Measurements from ENCODE around the gene ARHGEF1. TPM values are rescaled to one million over a fixed set of nuclear protein-coding genes. Genes with fewer than 3 reads are reported as not detected.

The ARHGEF1 gene
- 100 to 1,000 TPM in 1 of 2 donors, 10 to 100 TPM in 1; 51.2 to 104 TPM for polyA plus RNA-seq

GRCh38 chr19:41882568-41883462 lies at the start of gene ARHGEF1:
Gene ARHGEF1 (plus strand): TSS chr19:41883184. CDS start chr19:41888083, 4,899 bp downstream.
- H3K27me3 ChIP-seq (ENCODE audit: control insufficient read depth in 1 of 2, insufficient read depth in 2 of 2, low read length in 2 of 2), result no peaks in the 10 kb centered on the region
- peak within 1 kb of the TSS; percentile 90 to 91 for H3K27ac ChIP-seq (ENCODE audit: low read depth in 2 of 2, low read length in 1 of 2)
- H3K9me3 ChIP-seq (ENCODE audit: control insufficient read depth in 2 of 2, insufficient read depth in 1 of 2, low read depth in 1 of 2, low read length in 1 of 2), result no peaks in the 10 kb centered on the region
- H3K4me3 ChIP-seq (ENCODE audit: low read depth in 1 of 2, low read length in 2 of 2), result peak within 1 kb of the TSS; percentile 78 to 88
- H3K4me1 ChIP-seq (ENCODE audit: control insufficient read depth in 2 of 2, insufficient read depth in 2 of 2, low read length in 1 of 2), result peaks cover 0 to 10% of the 10 kb centered on the region in 2 donors
- 1 to 3% methylated on average over 52 to 80 of the region's 80 CpGs for WGBS, 2 donors
- H3K36me3 ChIP-seq (ENCODE audit: control insufficient read depth in 2 of 2, insufficient read depth in 2 of 2, low read length in 1 of 2), result no peaks in the 10 kb centered on the region

GRCh38 chr19:41837981-41838708 lies 44.8 kb upstream of the ARHGEF1 start:
- Histone ChIP-seq H3K27me3 (ENCODE audit: control insufficient read depth in 1 of 2, insufficient read depth in 2 of 2, low read length in 2 of 2) (peaks cover 0 to 5% of the 10 kb centered on the region in 2 donors), H3K27ac (ENCODE audit: low read depth in 2 of 2, low read length in 1 of 2) (no peak overlapping the region), H3K4me3 (ENCODE audit: low read depth in 1 of 2, low read length in 2 of 2) (no peak overlapping the region), H3K9me3 (ENCODE audit: control insufficient read depth in 2 of 2, insufficient read depth in 1 of 2, low read depth in 1 of 2, low read length in 1 of 2) (no peaks in the 10 kb centered on the region), H3K36me3 (ENCODE audit: control insufficient read depth in 2 of 2, insufficient read depth in 2 of 2, low read length in 1 of 2) (no peaks in the 10 kb centered on the region), H3K4me1 (ENCODE audit: control insufficient read depth in 2 of 2, insufficient read depth in 2 of 2, low read length in 1 of 2) (no peaks in the 10 kb centered on the region)
- 57 to 63% methylated on average over 13 of the region's 13 CpGs for WGBS, 2 donors

- Histone ChIP-seq H3K36me3 (ENCODE audit: control insufficient read depth in 2 of 2, insufficient read depth in 2 of 2, low read length in 1 of 2) (no peaks in the 10 kb centered on the region), H3K27ac (ENCODE audit: low read depth in 2 of 2, low read length in 1 of 2) (no peak overlapping the region), H3K27me3 (ENCODE audit: control insufficient read depth in 1 of 2, insufficient read depth in 2 of 2, low read length in 2 of 2) (peaks cover 0 to 5% of the 10 kb centered on the region in 2 donors), H3K4me3 (ENCODE audit: low read depth in 1 of 2, low read length in 2 of 2) (no peak overlapping the region), H3K9me3 (ENCODE audit: control insufficient read depth in 2 of 2, insufficient read depth in 1 of 2, low read depth in 1 of 2, low read length in 1 of 2) (no peaks in the 10 kb centered on the region), H3K4me1 (ENCODE audit: control insufficient read depth in 2 of 2, insufficient read depth in 2 of 2, low read length in 1 of 2) (no peaks in the 10 kb centered on the region)
- WGBS, 2 donors, result 57 to 58% methylated on average over 2 of the region's 2 CpGs
These were observed 43.8 kb upstream of the ARHGEF1 start for GRCh38 chr19:41839211-41839610.

GRCh38 chr19:41843371-41843770 lies 39.6 kb upstream of the ARHGEF1 start:
- Histone ChIP-seq H3K27ac (ENCODE audit: low read depth in 2 of 2, low read length in 1 of 2) (no peak overlapping the region), H3K36me3 (ENCODE audit: control insufficient read depth in 2 of 2, insufficient read depth in 2 of 2, low read length in 1 of 2) (no peaks in the 10 kb centered on the region), H3K4me1 (ENCODE audit: control insufficient read depth in 2 of 2, insufficient read depth in 2 of 2, low read length in 1 of 2) (no peaks in the 10 kb centered on the region), H3K9me3 (ENCODE audit: control insufficient read depth in 2 of 2, insufficient read depth in 1 of 2, low read depth in 1 of 2, low read length in 1 of 2) (peaks cover 0 to 6% of the 10 kb centered on the region in 2 donors), H3K4me3 (ENCODE audit: low read depth in 1 of 2, low read length in 2 of 2) (no peak overlapping the region), H3K27me3 (ENCODE audit: control insufficient read depth in 1 of 2, insufficient read depth in 2 of 2, low read length in 2 of 2) (peaks cover 0 to 5% of the 10 kb centered on the region in 2 donors)
- 52 to 58% methylated on average over 7 of the region's 7 CpGs for WGBS, 2 donors

- Histone ChIP-seq H3K36me3 (ENCODE audit: control insufficient read depth in 2 of 2, insufficient read depth in 2 of 2, low read length in 1 of 2) (no peaks in the 10 kb centered on the region), H3K9me3 (ENCODE audit: control insufficient read depth in 2 of 2, insufficient read depth in 1 of 2, low read depth in 1 of 2, low read length in 1 of 2) (peaks cover 0 to 6% of the 10 kb centered on the region in 2 donors), H3K27ac (ENCODE audit: low read depth in 2 of 2, low read length in 1 of 2) (no peak within 1 kb of the TSS), H3K4me3 (ENCODE audit: low read depth in 1 of 2, low read length in 2 of 2) (no peak within 1 kb of the TSS), H3K27me3 (ENCODE audit: control insufficient read depth in 1 of 2, insufficient read depth in 2 of 2, low read length in 2 of 2) (no peaks in the 10 kb centered on the region), H3K4me1 (ENCODE audit: control insufficient read depth in 2 of 2, insufficient read depth in 2 of 2, low read length in 1 of 2) (no peaks in the 10 kb centered on the region)
- 79 to 83% methylated on average over 30 of the region's 30 CpGs for WGBS, 2 donors
These were observed 38.4 kb upstream of the ARHGEF1 start, which contains the start of gene LYPD4 for GRCh38 chr19:41844601-41845000. Gene LYPD4 (minus strand): TSS chr19:41844683. CDS start chr19:41839285, 5,398 bp downstream.

- WGBS, 2 donors, result 90 to 95% methylated on average over 3 of the region's 3 CpGs
- Histone ChIP-seq H3K9me3 (ENCODE audit: control insufficient read depth in 2 of 2, insufficient read depth in 1 of 2, low read depth in 1 of 2, low read length in 1 of 2) (peaks cover 0 to 6% of the 10 kb centered on the region in 2 donors), H3K4me3 (ENCODE audit: low read depth in 1 of 2, low read length in 2 of 2) (no peak within 1 kb of the TSS), H3K27me3 (ENCODE audit: control insufficient read depth in 1 of 2, insufficient read depth in 2 of 2, low read length in 2 of 2) (no peaks in the 10 kb centered on the region), H3K36me3 (ENCODE audit: control insufficient read depth in 2 of 2, insufficient read depth in 2 of 2, low read length in 1 of 2) (no peaks in the 10 kb centered on the region), H3K4me1 (ENCODE audit: control insufficient read depth in 2 of 2, insufficient read depth in 2 of 2, low read length in 1 of 2) (no peaks in the 10 kb centered on the region), H3K27ac (ENCODE audit: low read depth in 2 of 2, low read length in 1 of 2) (no peak within 1 kb of the TSS)
These were observed 38.2 kb upstream of the ARHGEF1 start, which contains the start of gene DMRTC2 for GRCh38 chr19:41845001-41845050. Gene DMRTC2 (plus strand): TSS chr19:41845042. CDS start chr19:41847429, 2,387 bp downstream.

- no peaks in the 10 kb centered on the region for H3K36me3 ChIP-seq (ENCODE audit: control insufficient read depth in 2 of 2, insufficient read depth in 2 of 2, low read length in 1 of 2)
These were observed 37.9 kb upstream of the ARHGEF1 start for GRCh38 chr19:41845051-41845590.

GRCh38 chr19:41847351-41848105 lies 35.5 kb upstream of the ARHGEF1 start:
- Histone ChIP-seq H3K36me3 (ENCODE audit: control insufficient read depth in 2 of 2, insufficient read depth in 2 of 2, low read length in 1 of 2) (no peaks in the 10 kb centered on the region), H3K27me3 (ENCODE audit: control insufficient read depth in 1 of 2, insufficient read depth in 2 of 2, low read length in 2 of 2) (no peaks in the 10 kb centered on the region), H3K27ac (ENCODE audit: low read depth in 2 of 2, low read length in 1 of 2) (no peak overlapping the region), H3K9me3 (ENCODE audit: control insufficient read depth in 2 of 2, insufficient read depth in 1 of 2, low read depth in 1 of 2, low read length in 1 of 2) (peaks cover 0 to 6% of the 10 kb centered on the region in 2 donors), H3K4me1 (ENCODE audit: control insufficient read depth in 2 of 2, insufficient read depth in 2 of 2, low read length in 1 of 2) (no peaks in the 10 kb centered on the region), H3K4me3 (ENCODE audit: low read depth in 1 of 2, low read length in 2 of 2) (no peak overlapping the region)
- WGBS, 2 donors, result 86 to 89% methylated on average over 19 of the region's 19 CpGs

More at GRCh38 chr19:41845051-41845590, 37.9 kb upstream of the ARHGEF1 start:
- 88 to 92% methylated on average over 23 of the region's 23 CpGs for WGBS, 2 donors
- H3K9me3 ChIP-seq (ENCODE audit: control insufficient read depth in 2 of 2, insufficient read depth in 1 of 2, low read depth in 1 of 2, low read length in 1 of 2), result peaks cover 0 to 6% of the 10 kb centered on the region in 2 donors
- H3K4me3 ChIP-seq (ENCODE audit: low read depth in 1 of 2, low read length in 2 of 2), result no peak overlapping the region
- no peaks in the 10 kb centered on the region for H3K27me3 ChIP-seq (ENCODE audit: control insufficient read depth in 1 of 2, insufficient read depth in 2 of 2, low read length in 2 of 2)
- H3K27ac ChIP-seq (ENCODE audit: low read depth in 2 of 2, low read length in 1 of 2), result no peak overlapping the region
- H3K4me1 ChIP-seq (ENCODE audit: control insufficient read depth in 2 of 2, insufficient read depth in 2 of 2, low read length in 1 of 2), result no peaks in the 10 kb centered on the region

GRCh38 chr19:41848666-41849065 lies 34.3 kb upstream of the ARHGEF1 start:
- H3K9me3 ChIP-seq (ENCODE audit: control insufficient read depth in 2 of 2, insufficient read depth in 1 of 2, low read depth in 1 of 2, low read length in 1 of 2), result peaks cover 0 to 6% of the 10 kb centered on the region in 2 donors
- WGBS, 2 donors, result 80 to 87% methylated on average over 6 of the region's 6 CpGs
- no peak overlapping the region for H3K4me3 ChIP-seq (ENCODE audit: low read depth in 1 of 2, low read length in 2 of 2)
- H3K27ac ChIP-seq (ENCODE audit: low read depth in 2 of 2, low read length in 1 of 2), result no peak overlapping the region
- H3K4me1 ChIP-seq (ENCODE audit: control insufficient read depth in 2 of 2, insufficient read depth in 2 of 2, low read length in 1 of 2), result no peaks in the 10 kb centered on the region
- H3K27me3 ChIP-seq (ENCODE audit: control insufficient read depth in 1 of 2, insufficient read depth in 2 of 2, low read length in 2 of 2), result no peaks in the 10 kb centered on the region
- no peaks in the 10 kb centered on the region for H3K36me3 ChIP-seq (ENCODE audit: control insufficient read depth in 2 of 2, insufficient read depth in 2 of 2, low read length in 1 of 2)
